Measurements from ENCODE around the gene OR51L1.

DNA sequence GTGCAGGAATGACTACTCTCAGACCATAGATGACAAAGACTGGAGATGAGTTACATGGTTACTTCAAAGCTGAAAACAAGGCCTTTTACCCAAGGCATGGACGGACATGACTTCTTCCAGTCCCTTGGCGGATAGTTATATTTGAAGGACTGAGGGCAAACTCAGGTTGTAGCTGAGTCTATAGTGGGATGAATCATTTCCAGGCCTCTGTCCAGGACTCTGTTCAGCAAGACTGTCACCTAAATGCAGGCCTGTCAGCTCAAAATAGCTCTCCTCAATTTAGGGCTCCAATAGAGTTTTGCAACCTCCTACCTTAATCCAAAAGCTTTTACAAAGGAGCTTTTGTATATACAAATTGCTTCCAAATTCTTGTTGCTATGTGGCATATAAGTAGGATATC lies 27.3 kb downstream of the OR51L1 start:
- TF ChIP-seq CTCF (IDR thresholded peaks at IDR 0.05) (no peak), EP300 (IDR thresholded peaks at IDR 0.05) (no peak), POLR2A (IDR thresholded peaks at IDR 0.05) (no peak)
